NCI-H1694 (cell line): ENCODE data around the gene TAF1B.

ENCODE experiments used
- DNase-seq: peaks from one replicate; lab custom pipeline; 2025; lab: John Stamatoyannopoulos, UW

The TAF1B gene

GRCh38 chr2:9941996-9942390 is 98.7 kb downstream of the TAF1B start:
- no peak for DNase-seq

GRCh38 chr2:9944330-9944758 is 101.1 kb downstream of the TAF1B start:
- DNase-seq, result no peak

DNA sequence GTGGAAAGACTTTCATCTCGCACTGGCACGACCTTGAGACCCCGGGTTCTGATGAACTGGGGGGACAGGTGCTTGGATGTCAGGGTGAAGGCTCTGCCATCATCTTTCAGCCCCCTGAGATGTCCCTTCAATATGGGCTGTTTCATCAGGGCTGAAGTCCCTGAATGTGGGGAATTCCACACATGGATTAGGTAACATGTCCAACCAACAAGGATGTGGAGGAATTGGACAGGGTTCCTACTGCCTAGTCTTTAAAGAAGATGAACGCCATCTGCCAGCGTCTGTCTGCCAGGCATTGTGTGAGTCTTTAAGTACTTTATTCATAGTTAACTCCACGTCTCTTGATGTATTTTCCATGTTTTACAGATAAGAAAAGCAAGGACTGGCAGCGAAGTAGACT is 102.3 kb downstream of the TAF1B start:
- no peak for DNase-seq

DNA sequence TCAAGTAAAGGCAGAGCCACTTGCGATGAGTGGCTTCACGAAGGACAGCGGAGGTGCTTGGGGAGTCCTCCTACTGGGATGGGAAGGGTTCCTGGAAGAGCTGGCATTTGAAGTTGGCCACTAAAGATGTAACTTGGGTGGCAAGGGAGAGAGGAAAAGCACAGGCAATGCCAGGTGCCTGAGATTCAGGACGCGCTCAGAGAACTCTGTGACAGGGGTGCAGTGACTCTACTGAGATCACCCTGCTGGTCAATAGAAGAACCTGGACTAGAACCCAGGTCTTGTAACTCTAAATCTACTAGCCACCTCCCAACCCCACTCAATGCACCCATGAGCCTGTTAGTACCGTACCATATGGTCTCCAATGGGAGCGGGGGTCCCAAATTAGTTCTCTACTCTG is 102.8 kb downstream of the TAF1B start:
- no peak for DNase-seq

DNA sequence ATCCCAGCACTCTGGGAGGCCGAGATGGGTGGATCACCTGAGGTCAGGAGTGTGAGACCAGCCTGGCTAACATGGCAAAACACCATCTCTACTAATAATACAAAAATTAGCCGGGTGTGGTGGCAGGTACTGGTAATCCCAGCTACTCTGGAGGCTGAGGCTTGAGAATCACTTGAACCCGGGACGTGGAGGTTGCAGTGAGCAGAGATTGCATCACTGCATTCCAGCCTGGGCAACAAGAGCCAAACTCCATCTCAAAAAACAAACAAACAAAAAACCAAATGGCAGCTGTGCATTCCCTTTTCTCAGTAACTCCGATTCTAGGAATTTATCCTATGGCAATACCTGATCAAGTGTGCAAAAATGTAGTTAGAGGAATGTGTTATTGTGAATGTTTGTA is 103.5 kb downstream of the TAF1B start:
- DNase-seq, result no peak

- no peak for DNase-seq
Measured at GRCh38 chr2:9948721-9949120, 105.4 kb downstream of the TAF1B start.

- DNase-seq, result no peak
Measured at GRCh38 chr2:9949239-9949991, 106.1 kb downstream of the TAF1B start.

GRCh38 chr2:9949992-9950520 is 106.8 kb downstream of the TAF1B start:
- DNase-seq, result no peak

DNA sequence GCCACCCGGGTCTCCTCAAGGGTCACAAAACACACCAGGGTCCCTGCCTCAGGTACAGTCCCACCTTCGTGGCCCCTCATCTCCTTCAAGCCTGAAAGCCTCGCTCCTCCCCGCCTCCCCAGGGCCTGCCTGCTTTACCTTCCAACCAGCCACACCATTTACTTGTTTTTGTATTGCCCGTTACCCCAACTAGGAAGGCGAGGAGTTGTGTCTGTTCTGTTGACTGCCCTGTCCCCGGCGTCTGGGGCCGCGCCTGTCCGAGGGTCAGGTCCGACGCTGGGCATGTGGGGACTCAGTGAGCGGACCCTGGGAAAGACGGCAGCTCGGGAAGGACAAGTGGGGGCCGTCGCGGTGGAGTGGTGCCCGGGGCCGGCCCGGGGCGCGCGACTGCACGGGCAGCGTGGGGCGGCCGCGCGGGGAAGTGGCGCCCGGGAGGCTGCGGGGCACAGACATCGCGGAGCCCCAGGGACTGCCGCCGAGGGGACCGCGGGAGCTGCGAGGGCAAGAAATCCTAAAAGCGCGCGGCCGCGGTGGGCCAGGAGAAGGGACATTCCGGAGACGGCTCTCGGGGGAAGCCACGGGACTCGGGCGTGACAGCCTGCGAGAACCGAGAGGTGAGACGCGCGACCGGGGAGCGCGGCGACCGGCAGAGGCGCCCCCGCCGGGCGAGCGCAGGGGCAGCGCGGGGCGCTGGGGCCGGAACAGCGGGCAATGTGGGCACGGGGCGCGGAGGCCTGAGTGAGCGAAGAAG is 107.4 kb downstream of the TAF1B start:
- DNase-seq, result no peak

- DNase-seq, result no peak
Measured at GRCh38 chr2:9951272-9951521, 107.9 kb downstream of the TAF1B start.

GRCh38 chr2:9951522-9952285 is 108.4 kb downstream of the TAF1B start, which contains the start of gene GRHL1:
Gene GRHL1 (plus strand): TSS chr2:9951693. CDS start chr2:9951834, 141 bp downstream.
- peak; percentile 90 for DNase-seq

DNA sequence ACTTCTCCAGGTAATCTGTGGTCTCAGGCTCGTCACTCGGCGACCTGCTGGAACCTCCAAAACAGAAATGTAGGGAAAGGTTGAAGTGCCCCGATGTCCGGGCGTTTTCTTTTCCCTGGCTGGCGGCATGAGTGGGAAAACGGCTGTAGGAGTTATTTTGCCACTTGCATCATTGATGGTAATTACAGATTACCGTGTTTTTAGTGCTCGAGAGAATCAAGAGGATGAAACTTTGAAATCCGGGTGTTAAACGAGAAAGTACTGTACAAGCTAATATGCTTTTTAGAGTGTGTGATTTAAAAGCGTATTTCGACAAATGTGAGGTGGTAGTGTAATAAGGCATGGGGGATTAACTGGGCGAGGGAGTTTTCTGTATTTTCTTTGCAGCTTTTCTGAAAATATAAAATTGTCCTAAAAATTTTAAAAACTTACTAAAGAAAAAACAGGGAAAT is 109.0 kb downstream of the TAF1B start:
- DNase-seq, result no peak

- no peak for DNase-seq
Measured at GRCh38 chr2:9952856-9953503, 109.7 kb downstream of the TAF1B start.

DNA sequence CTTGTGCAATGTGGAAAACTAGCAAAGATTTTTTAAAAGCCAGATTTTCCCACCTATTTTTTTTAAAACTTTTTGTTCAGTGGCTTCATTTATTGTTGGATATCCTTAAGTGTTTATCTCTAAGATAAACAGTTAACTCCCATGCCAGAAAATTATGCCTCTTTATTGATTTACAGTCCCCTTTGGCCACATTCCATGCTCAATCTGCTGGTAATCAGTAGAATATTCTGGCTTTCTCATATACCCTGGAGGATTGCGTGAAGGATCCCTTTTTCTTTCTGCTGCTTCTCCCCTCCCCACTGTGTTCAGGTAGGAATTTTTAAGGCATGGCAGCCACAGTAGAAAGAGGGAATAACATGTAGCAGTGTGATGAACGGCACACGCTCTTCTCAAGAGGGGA is 110.9 kb downstream of the TAF1B start:
- DNase-seq, result no peak

- DNase-seq, result no peak
Measured at GRCh38 chr2:9958057-9958456, 114.8 kb downstream of the TAF1B start.

- no peak for DNase-seq
Measured at GRCh38 chr2:9959262-9959661, 116.0 kb downstream of the TAF1B start.

GRCh38 chr2:9961013-9961412 is 117.7 kb downstream of the TAF1B start:
- no peak for DNase-seq

- no peak for DNase-seq
Measured at GRCh38 chr2:9964334-9964980, 121.2 kb downstream of the TAF1B start.

DNA sequence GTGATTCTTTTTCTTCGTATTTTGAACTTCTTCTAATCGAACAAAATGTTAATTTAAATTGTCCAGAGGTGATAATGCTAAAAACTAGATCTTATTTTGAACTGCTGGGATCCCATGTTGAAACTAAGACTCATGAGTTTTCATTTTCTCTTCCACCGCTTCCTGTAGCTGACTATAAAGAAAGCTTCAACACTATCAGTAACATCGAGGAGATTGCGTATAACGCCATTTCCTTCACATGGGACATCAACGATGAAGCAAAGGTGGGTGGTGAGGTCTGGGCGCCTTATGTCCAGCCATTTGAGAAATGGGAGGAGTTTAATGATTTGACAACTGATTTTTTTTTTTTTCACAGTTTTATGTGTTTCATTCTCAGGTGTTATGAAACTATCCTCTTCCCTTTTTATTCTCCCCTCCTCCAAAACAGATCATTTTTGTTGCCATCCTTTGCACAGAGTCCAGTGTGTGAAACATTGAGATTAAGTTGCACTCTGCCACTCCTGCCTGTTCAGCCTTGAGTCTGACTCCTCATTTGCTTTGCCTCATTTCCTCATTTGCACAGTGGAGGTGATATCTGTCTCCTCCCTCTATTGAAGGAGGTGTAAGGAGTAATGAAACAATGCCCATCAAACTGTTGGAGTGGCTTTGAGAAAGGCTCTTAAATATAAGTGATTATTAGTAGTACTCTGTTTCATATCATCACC is 122.0 kb downstream of the TAF1B start:
- DNase-seq, result no peak

GRCh38 chr2:9966491-9967022 is 123.3 kb downstream of the TAF1B start:
- DNase-seq, result no peak
